ENCODE data around the gene USP28.
A peak's percentile ranks its signal among the peaks of the same experiment; 100 is the strongest.

USP28 gene

GRCh38 chr11:113871336-113871735 lies 4.0 kb downstream of the USP28 start:
- ChIA-PET POLR2A (no interaction called here), CTCF (interaction anchor here (1.1 to 1.5 kb wide), 2 partner anchors 25 to 390 kb away, joined by 3 read pairs; no protein-coding TSS in a partner anchor)
- no peaks in the 10 kb centered on the region for H3K9me3 ChIP-seq (ENCODE audit: control extremely low read depth in 1 of 5, control insufficient read depth in 4 of 5, insufficient read depth in 2 of 5, low read depth in 1 of 5, low read length in 4 of 5)
- H3K4me3 ChIP-seq (ENCODE audit: control insufficient read depth in 1 of 7, extremely low read depth in 1 of 7, insufficient read depth in 4 of 7, low read depth in 2 of 7, low read length in 6 of 7): no peak overlapping the region
- H3K36me3 ChIP-seq (ENCODE audit: control insufficient read depth in 4 of 4, insufficient read depth in 4 of 4, low read length in 3 of 4): peaks cover 0 to 4% (median 0%) of the 10 kb centered on the region in 4 experiments
- peaks cover 5 to 26% (median 10%) of the 10 kb centered on the region in 4 experiments for H3K4me1 ChIP-seq (ENCODE audit: control extremely low read depth in 1 of 4, control insufficient read depth in 4 of 4, insufficient read depth in 4 of 4, low read length in 3 of 4)
- H3K27me3 ChIP-seq (replicated peaks in 2 of 5; ENCODE audit: control insufficient read depth in 4 of 5, insufficient read depth in 5 of 5, low read length in 4 of 5): no peaks in the 10 kb centered on the region
- WGBS (ENCODE audit: insufficient coverage): 97% methylated on average over 3 of the region's 3 CpGs
- H3K27ac ChIP-seq (ENCODE audit: insufficient read depth in 1 of 2, low read depth in 1 of 2, low read length in 2 of 2, poor library complexity in 1 of 2, severe bottlenecking in 2 of 2): no peak overlapping the region
- DNase-seq: no peak

- no peak for DNase-seq
- WGBS (ENCODE audit: insufficient coverage): 85% methylated on average over 2 of the region's 3 CpGs
- Histone ChIP-seq H3K4me1 (ENCODE audit: control extremely low read depth in 1 of 4, control insufficient read depth in 4 of 4, insufficient read depth in 4 of 4, low read length in 3 of 4) (peaks cover 0 to 5% (median 0%) of the 10 kb centered on the region in 4 experiments), H3K27me3 (replicated peaks in 2 of 5; ENCODE audit: control insufficient read depth in 4 of 5, insufficient read depth in 5 of 5, low read length in 4 of 5) (no peaks in the 10 kb centered on the region), H3K4me3 (ENCODE audit: control insufficient read depth in 1 of 7, extremely low read depth in 1 of 7, insufficient read depth in 4 of 7, low read depth in 2 of 7, low read length in 6 of 7) (no peak overlapping the region), H3K36me3 (ENCODE audit: control insufficient read depth in 4 of 4, insufficient read depth in 4 of 4, low read length in 3 of 4) (peaks cover 0 to 4% (median 1%) of the 10 kb centered on the region in 4 experiments), H3K9me3 (ENCODE audit: control extremely low read depth in 1 of 5, control insufficient read depth in 4 of 5, insufficient read depth in 2 of 5, low read depth in 1 of 5, low read length in 4 of 5) (no peaks in the 10 kb centered on the region), H3K27ac (ENCODE audit: insufficient read depth in 1 of 2, low read depth in 1 of 2, low read length in 2 of 2, poor library complexity in 1 of 2, severe bottlenecking in 2 of 2) (no peak overlapping the region)
- ChIA-PET CTCF (no interaction called here), POLR2A (no interaction called here)
Measured at GRCh38 chr11:113867843-113868503, 7.4 kb downstream of the USP28 start.

- H3K36me3 ChIP-seq (ENCODE audit: control insufficient read depth in 4 of 4, insufficient read depth in 4 of 4, low read length in 3 of 4): peaks cover 0 to 4% (median 1%) of the 10 kb centered on the region in 4 experiments
- H3K4me1 ChIP-seq (ENCODE audit: control extremely low read depth in 1 of 4, control insufficient read depth in 4 of 4, insufficient read depth in 4 of 4, low read length in 3 of 4): no peaks in the 10 kb centered on the region
- no peaks in the 10 kb centered on the region for H3K9me3 ChIP-seq (ENCODE audit: control extremely low read depth in 1 of 5, control insufficient read depth in 4 of 5, insufficient read depth in 2 of 5, low read depth in 1 of 5, low read length in 4 of 5)
- H3K4me3 ChIP-seq (ENCODE audit: control insufficient read depth in 1 of 7, extremely low read depth in 1 of 7, insufficient read depth in 4 of 7, low read depth in 2 of 7, low read length in 6 of 7): no peak overlapping the region
- ChIA-PET CTCF (no interaction called here), POLR2A (no interaction called here)
- H3K27ac ChIP-seq (ENCODE audit: insufficient read depth in 1 of 2, low read depth in 1 of 2, low read length in 2 of 2, poor library complexity in 1 of 2, severe bottlenecking in 2 of 2): no peak overlapping the region
- no peaks in the 10 kb centered on the region for H3K27me3 ChIP-seq (replicated peaks in 2 of 5; ENCODE audit: control insufficient read depth in 4 of 5, insufficient read depth in 5 of 5, low read length in 4 of 5)
- 97% methylated on average over 7 of the region's 8 CpGs for WGBS (ENCODE audit: insufficient coverage)
- DNase-seq: no peak
Measured at GRCh38 chr11:113865873-113866272, 9.5 kb downstream of the USP28 start.

GRCh38 chr11:113864410-113864809 lies 11.0 kb downstream of the USP28 start:
- Histone ChIP-seq H3K9me3 (ENCODE audit: control extremely low read depth in 1 of 5, control insufficient read depth in 4 of 5, insufficient read depth in 2 of 5, low read depth in 1 of 5, low read length in 4 of 5) (no peaks in the 10 kb centered on the region), H3K27me3 (replicated peaks in 2 of 5; ENCODE audit: control insufficient read depth in 4 of 5, insufficient read depth in 5 of 5, low read length in 4 of 5) (no peaks in the 10 kb centered on the region), H3K36me3 (ENCODE audit: control insufficient read depth in 4 of 4, insufficient read depth in 4 of 4, low read length in 3 of 4) (peaks cover 0 to 4% (median 1%) of the 10 kb centered on the region in 4 experiments), H3K4me1 (ENCODE audit: control extremely low read depth in 1 of 4, control insufficient read depth in 4 of 4, insufficient read depth in 4 of 4, low read length in 3 of 4) (peaks cover 0 to 9% (median 6%) of the 10 kb centered on the region in 4 experiments), H3K4me3 (ENCODE audit: control insufficient read depth in 1 of 7, extremely low read depth in 1 of 7, insufficient read depth in 4 of 7, low read depth in 2 of 7, low read length in 6 of 7) (no peak overlapping the region), H3K27ac (ENCODE audit: insufficient read depth in 1 of 2, low read depth in 1 of 2, low read length in 2 of 2, poor library complexity in 1 of 2, severe bottlenecking in 2 of 2) (no peak overlapping the region)
- POLR2A ChIA-PET: no interaction called here
- DNase-seq: no peak
- 100% methylated on average over 3 of the region's 3 CpGs for WGBS (ENCODE audit: insufficient coverage)
- CTCF ChIA-PET: no interaction called here

- no peak for DNase-seq
- Histone ChIP-seq H3K4me3 (ENCODE audit: control insufficient read depth in 1 of 7, extremely low read depth in 1 of 7, insufficient read depth in 4 of 7, low read depth in 2 of 7, low read length in 6 of 7) (no peak overlapping the region), H3K27ac (ENCODE audit: insufficient read depth in 1 of 2, low read depth in 1 of 2, low read length in 2 of 2, poor library complexity in 1 of 2, severe bottlenecking in 2 of 2) (no peak overlapping the region), H3K27me3 (replicated peaks in 2 of 5; ENCODE audit: control insufficient read depth in 4 of 5, insufficient read depth in 5 of 5, low read length in 4 of 5) (no peaks in the 10 kb centered on the region), H3K36me3 (ENCODE audit: control insufficient read depth in 4 of 4, insufficient read depth in 4 of 4, low read length in 3 of 4) (peaks cover 0 to 4% (median 1%) of the 10 kb centered on the region in 4 experiments), H3K4me1 (ENCODE audit: control extremely low read depth in 1 of 4, control insufficient read depth in 4 of 4, insufficient read depth in 4 of 4, low read length in 3 of 4) (peaks cover 0 to 9% (median 8%) of the 10 kb centered on the region in 4 experiments), H3K9me3 (ENCODE audit: control extremely low read depth in 1 of 5, control insufficient read depth in 4 of 5, insufficient read depth in 2 of 5, low read depth in 1 of 5, low read length in 4 of 5) (no peaks in the 10 kb centered on the region)
- POLR2A ChIA-PET: no interaction called here
- CTCF ChIA-PET: interaction anchor here (1.3 kb wide), 1 partner anchor 61 kb away, joined by 3 read pairs; no protein-coding TSS in a partner anchor
- 100% methylated on average over 5 of the region's 5 CpGs for WGBS (ENCODE audit: insufficient coverage)
Measured at GRCh38 chr11:113862435-113862834, 12.9 kb downstream of the USP28 start.

GRCh38 chr11:113859665-113860064 lies 15.7 kb downstream of the USP28 start:
- Histone ChIP-seq H3K27ac (ENCODE audit: insufficient read depth in 1 of 2, low read depth in 1 of 2, low read length in 2 of 2, poor library complexity in 1 of 2, severe bottlenecking in 2 of 2) (no peak overlapping the region), H3K4me3 (ENCODE audit: control insufficient read depth in 1 of 7, extremely low read depth in 1 of 7, insufficient read depth in 4 of 7, low read depth in 2 of 7, low read length in 6 of 7) (peak overlapping the region in 1 of 7 experiments; percentile 37), H3K27me3 (replicated peaks in 2 of 5; ENCODE audit: control insufficient read depth in 4 of 5, insufficient read depth in 5 of 5, low read length in 4 of 5) (no peaks in the 10 kb centered on the region), H3K4me1 (ENCODE audit: control extremely low read depth in 1 of 4, control insufficient read depth in 4 of 4, insufficient read depth in 4 of 4, low read length in 3 of 4) (peaks cover 0 to 9% (median 8%) of the 10 kb centered on the region in 4 experiments), H3K9me3 (ENCODE audit: control extremely low read depth in 1 of 5, control insufficient read depth in 4 of 5, insufficient read depth in 2 of 5, low read depth in 1 of 5, low read length in 4 of 5) (no peaks in the 10 kb centered on the region), H3K36me3 (ENCODE audit: control insufficient read depth in 4 of 4, insufficient read depth in 4 of 4, low read length in 3 of 4) (no peaks in the 10 kb centered on the region)
- CTCF ChIA-PET: no interaction called here
- POLR2A ChIA-PET: no interaction called here
- peak in 1 of 3 donors; percentile 7 for DNase-seq

GRCh38 chr11:113856966-113857759 lies 18.2 kb downstream of the USP28 start:
- 94% methylated on average over 2 of the region's 5 CpGs for WGBS (ENCODE audit: insufficient coverage)
- ChIA-PET CTCF (no interaction called here), POLR2A (no interaction called here)
- peaks cover 0 to 9% (median 8%) of the 10 kb centered on the region in 4 experiments for H3K4me1 ChIP-seq (ENCODE audit: control extremely low read depth in 1 of 4, control insufficient read depth in 4 of 4, insufficient read depth in 4 of 4, low read length in 3 of 4)
- no peaks in the 10 kb centered on the region for H3K9me3 ChIP-seq (ENCODE audit: control extremely low read depth in 1 of 5, control insufficient read depth in 4 of 5, insufficient read depth in 2 of 5, low read depth in 1 of 5, low read length in 4 of 5)
- no peaks in the 10 kb centered on the region for H3K27me3 ChIP-seq (replicated peaks in 2 of 5; ENCODE audit: control insufficient read depth in 4 of 5, insufficient read depth in 5 of 5, low read length in 4 of 5)
- H3K4me3 ChIP-seq (ENCODE audit: control insufficient read depth in 1 of 7, extremely low read depth in 1 of 7, insufficient read depth in 4 of 7, low read depth in 2 of 7, low read length in 6 of 7): no peak overlapping the region
- no peak for DNase-seq
- H3K36me3 ChIP-seq (ENCODE audit: control insufficient read depth in 4 of 4, insufficient read depth in 4 of 4, low read length in 3 of 4): peaks cover 0 to 7% (median 0%) of the 10 kb centered on the region in 4 experiments
- H3K27ac ChIP-seq (ENCODE audit: insufficient read depth in 1 of 2, low read depth in 1 of 2, low read length in 2 of 2, poor library complexity in 1 of 2, severe bottlenecking in 2 of 2): no peak overlapping the region
